OCI-LY7 (cell line): ENCODE measurements around the gene UNC5A. TPM values are rescaled to one million over a fixed set of nuclear protein-coding genes. Genes with fewer than 3 reads are reported as not detected.

Experiments
- BruUV-seq: library from RNA; stranded (reverse); fragments of 400-500 nt; replicated peaks from 2 replicates; lab custom pipeline; 2021; lab: Mats Ljungman, UMichigan
- CTCF ChIA-PET: fragments of 300-600 bp; sonication (Branson Sonifier 250); formaldehyde crosslinking; loops from one replicate; lab custom pipeline; 2022; ENCODE audit warnings: antibody characterized with exemption; ENCODE audit not compliant: unreplicated experiment; lab: Charles Lee
- POLR2A ChIA-PET: fragments of 300-600 bp; sonication (Branson Sonifier 250); formaldehyde crosslinking; loops from one replicate; lab custom pipeline; 2022; ENCODE audit warnings: antibody characterized with exemption; lab: Charles Lee
- DNase-seq: peaks from one replicate; pipeline ENCODE4 v3.0.0-alpha.2; 2015; ENCODE audit warnings: low spot score
- H2AFZ ChIP-seq: fragments of 200-600 bp; sonication (generic), shearing (Covaris generic); 2 replicates; pipeline ENCODE4 v1.6.1; 2014; ENCODE audit warnings: mild to moderate bottlenecking, antibody characterized with exemption, low read length, moderate library complexity
- H3K27ac ChIP-seq: fragments of 200-600 bp; sonication (generic); 2 replicates; pipeline ENCODE4 v1.5.1; 2014; ENCODE audit warnings: mixed run types, low read depth, mild to moderate bottlenecking, moderate library complexity, low read length, inconsistent platforms; ENCODE audit not compliant: poor library complexity, severe bottlenecking
- H3K36me3 ChIP-seq: fragments of 200-600 bp; sonication (generic); 2 replicates; pipeline ENCODE4 v1.6.1; 2014; ENCODE audit warnings: mild to moderate bottlenecking, antibody characterized with exemption, low read length, moderate library complexity, mixed read lengths; ENCODE audit not compliant: insufficient read depth
- H3K4me1 ChIP-seq: fragments of 200-600 bp; sonication (generic); 2 replicates; pipeline ENCODE4 v1.5.1; 2014; ENCODE audit warnings: mild to moderate bottlenecking, low read length; ENCODE audit not compliant: insufficient read depth, poor library complexity, severe bottlenecking
- H3K4me2 ChIP-seq: fragments of 200-600 bp; sonication (generic); 2 replicates; pipeline ENCODE4 v1.6.1; 2014; ENCODE audit warnings: mild to moderate bottlenecking, low read length
- H3K4me3 ChIP-seq: fragments of 200-600 bp; sonication (generic); 2 replicates; pipeline ENCODE4 v1.5.1; 2014; ENCODE audit warnings: mild to moderate bottlenecking, low read depth, low read length; ENCODE audit not compliant: poor library complexity, severe bottlenecking
- H3K79me2 ChIP-seq: fragments of 200-600 bp; sonication (generic); 2 replicates; pipeline ENCODE4 v1.6.1; 2016; ENCODE audit warnings: low read depth, mild to moderate bottlenecking, low read length, moderate library complexity, mixed read lengths; ENCODE audit not compliant: insufficient read depth
- H3K9me2 ChIP-seq: fragments of 200-600 bp; sonication (generic); 2 replicates; pipeline ENCODE4 v1.6.1; 2016; ENCODE audit warnings: mild to moderate bottlenecking, low read length, mixed read lengths; ENCODE audit not compliant: insufficient read depth
- H3K9me3 ChIP-seq: fragments of 200-600 bp; sonication (generic); 2 replicates; pipeline ENCODE4 v1.6.1; 2014; ENCODE audit warnings: mild to moderate bottlenecking, mixed run types, low read length, mixed read lengths
- H4K20me1 ChIP-seq: fragments of 200-600 bp; sonication (generic); 2 replicates; pipeline ENCODE4 v1.6.1; 2014; ENCODE audit warnings: mild to moderate bottlenecking, antibody characterized with exemption, low read length, moderate library complexity, mixed read lengths; ENCODE audit not compliant: insufficient read depth
- EZH2phosphoT487 ChIP-seq: fragments of 200-600 bp; sonication (generic); IDR thresholded peaks from 2 replicates; pipeline ENCODE4 v1.6.1; 2018; ENCODE audit warnings: low read depth, borderline replicate concordance, mild to moderate bottlenecking, mixed run types, antibody characterized with exemption, low read length, moderate library complexity, mixed read lengths
- intact Hi-C: fragments of 100-400 bp; cut with micrococcal nuclease; formaldehyde crosslinking; loops from one replicate; pipeline ENCODE4 v1.10.0; 2022; ENCODE audit not compliant: unreplicated experiment
- total RNA-seq, 2 experiments: library from RNA; depleted of rRNA in 1 of 2; stranded (reverse); fragments of >200 nt in 1 of 2; shearing (Covaris generic) in 1 of 2; gene quantifications; 2 replicates each; pipeline ENCODE4 v1.2.3, GENCODE V29; 2014 to 2022
- TF ChIP-seq, protein P1 (sequence below): fragments of 200-600 bp; sonication (generic); conservative IDR thresholded peaks from 2 replicates; pipeline ENCODE4 v1.5.1; 2014; ENCODE audit warnings: mild to moderate bottlenecking, antibody characterized with exemption, low read length, moderate library complexity, mixed read lengths

The UNC5A gene
- total RNA-seq, 2 experiments from 2014 or later = not detected

- Histone ChIP-seq H2AFZ (no peak overlapping the region), H3K4me3 (no peak overlapping the region), H4K20me1 (no peaks in the 10 kb centered on the region), H3K36me3 (no peaks in the 10 kb centered on the region), H3K9me3 (no peaks in the 10 kb centered on the region), H3K27ac (no peak overlapping the region), H3K4me2 (no peak overlapping the region), H3K4me1 (no peaks in the 10 kb centered on the region), H3K79me2 (no peaks in the 10 kb centered on the region), H3K9me2 (no peaks in the 10 kb centered on the region)
- intact Hi-C loops = no loop called here
- POLR2A ChIA-PET = no interaction called here
- TF ChIP-seq, protein P1, sequence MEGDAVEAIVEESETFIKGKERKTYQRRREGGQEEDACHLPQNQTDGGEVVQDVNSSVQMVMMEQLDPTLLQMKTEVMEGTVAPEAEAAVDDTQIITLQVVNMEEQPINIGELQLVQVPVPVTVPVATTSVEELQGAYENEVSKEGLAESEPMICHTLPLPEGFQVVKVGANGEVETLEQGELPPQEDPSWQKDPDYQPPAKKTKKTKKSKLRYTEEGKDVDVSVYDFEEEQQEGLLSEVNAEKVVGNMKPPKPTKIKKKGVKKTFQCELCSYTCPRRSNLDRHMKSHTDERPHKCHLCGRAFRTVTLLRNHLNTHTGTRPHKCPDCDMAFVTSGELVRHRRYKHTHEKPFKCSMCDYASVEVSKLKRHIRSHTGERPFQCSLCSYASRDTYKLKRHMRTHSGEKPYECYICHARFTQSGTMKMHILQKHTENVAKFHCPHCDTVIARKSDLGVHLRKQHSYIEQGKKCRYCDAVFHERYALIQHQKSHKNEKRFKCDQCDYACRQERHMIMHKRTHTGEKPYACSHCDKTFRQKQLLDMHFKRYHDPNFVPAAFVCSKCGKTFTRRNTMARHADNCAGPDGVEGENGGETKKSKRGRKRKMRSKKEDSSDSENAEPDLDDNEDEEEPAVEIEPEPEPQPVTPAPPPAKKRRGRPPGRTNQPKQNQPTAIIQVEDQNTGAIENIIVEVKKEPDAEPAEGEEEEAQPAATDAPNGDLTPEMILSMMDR = no peak
- TF ChIP-seq EZH2phosphoT487 = no peak
- DNase-seq = no peak
- CTCF ChIA-PET = no interaction called here
- no TSS peak for BruUV-seq
These were observed 36.8 kb downstream of the UNC5A start for GRCh38 chr5:176847148-176847547.

GRCh38 chr5:176847726-176848290, 37.4 kb downstream of the UNC5A start:
- Histone ChIP-seq H3K4me2 (no peak overlapping the region), H3K9me3 (no peaks in the 10 kb centered on the region), H3K79me2 (no peaks in the 10 kb centered on the region), H3K4me3 (no peak overlapping the region), H3K27ac (no peak overlapping the region), H3K4me1 (no peaks in the 10 kb centered on the region), H2AFZ (no peak overlapping the region), H3K36me3 (no peaks in the 10 kb centered on the region), H3K9me2 (no peaks in the 10 kb centered on the region), H4K20me1 (no peaks in the 10 kb centered on the region)
- DNase-seq = no peak
- ChIA-PET CTCF (no interaction called here), POLR2A (interaction anchor here (0.6 kb wide), 1 partner anchor 138 kb away, joined by 3 read pairs; no protein-coding TSS in a partner anchor)
- BruUV-seq = no TSS peak
- TF ChIP-seq EZH2phosphoT487 = no peak
- TF ChIP-seq, protein P1 = no peak
- intact Hi-C loops = no loop called here

GRCh38 chr5:176848651-176849050, 38.3 kb downstream of the UNC5A start:
- Histone ChIP-seq H3K9me2 (no peaks in the 10 kb centered on the region), H2AFZ (no peak overlapping the region), H3K36me3 (no peaks in the 10 kb centered on the region), H3K27ac (no peak overlapping the region), H3K79me2 (no peaks in the 10 kb centered on the region), H3K9me3 (no peaks in the 10 kb centered on the region), H3K4me3 (no peak overlapping the region), H3K4me2 (no peak overlapping the region), H4K20me1 (no peaks in the 10 kb centered on the region), H3K4me1 (no peaks in the 10 kb centered on the region)
- intact Hi-C loops = no loop called here
- POLR2A ChIA-PET = interaction anchor here (0.6 kb wide), 1 partner anchor 19 kb away, joined by 3 read pairs; no protein-coding TSS in a partner anchor
- CTCF ChIA-PET = no interaction called here
- BruUV-seq = no TSS peak
- DNase-seq = no peak
- TF ChIP-seq, protein P1 = no peak
